Measurements from ENCODE around the gene ENPP1.

DNA sequence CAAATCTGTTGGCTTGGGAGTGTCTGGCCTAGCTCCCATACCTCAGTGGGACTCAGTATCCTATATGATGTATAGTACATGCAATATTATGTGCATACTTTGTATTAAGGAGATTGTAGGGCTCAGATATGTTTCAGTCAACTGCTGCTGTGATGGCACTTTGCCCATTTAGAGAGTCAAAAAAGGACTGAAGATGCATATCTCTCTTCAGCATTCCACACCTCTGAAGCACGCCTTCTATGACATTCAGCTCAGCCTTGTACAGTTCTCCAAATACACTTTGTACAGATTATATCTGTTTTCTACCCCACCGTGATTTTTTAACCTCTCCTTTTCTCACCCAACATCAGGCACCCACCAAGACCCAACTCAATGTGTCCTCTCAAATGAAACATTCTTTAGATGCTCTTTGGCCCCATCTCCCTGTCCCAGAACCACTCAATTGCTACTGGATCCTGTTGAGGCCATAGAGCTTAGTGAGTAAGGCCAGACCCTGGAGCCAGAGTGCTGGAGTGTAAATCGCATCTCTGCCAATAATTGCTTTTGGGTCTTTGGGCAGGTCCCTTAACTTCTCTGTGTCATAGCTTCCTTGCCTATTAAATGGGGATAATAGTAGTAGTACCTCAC, 15.6 kb downstream of the ENPP1 start:
- no peak for TF ChIP-seq EP300 (IDR thresholded peaks at IDR 0.05)
- no peak for TF ChIP-seq POLR2A (IDR thresholded peaks at IDR 0.05)
- TF ChIP-seq CTCF (IDR thresholded peaks at IDR 0.05) = no peak

All from ovary (tissue), 3 donors.